Vagina (tissue), 2 donors: ENCODE measurements around the gene EFCAB11.

ENCODE experiments used
- CTCF ChIP-seq, 3 experiments: fragments of 450-650 bp in 2 of 3; fragments of 200-600 bp in 1 of 3; sonication (generic) in 1 of 3; IDR thresholded peaks; one replicate each; pipeline ENCODE4 v1.5.1; 2017 to 2019; ENCODE audit warnings: antibody characterized with exemption in 3 of 3, mild to moderate bottlenecking in 2 of 3, moderate library complexity in 2 of 3
- POLR2A ChIP-seq, 2 donors: fragments of 450-650 bp; IDR thresholded peaks; one replicate each; pipeline ENCODE4 v1.6.1; 2017; ENCODE audit warnings: antibody characterized with exemption in 2 of 2, mild to moderate bottlenecking in 2 of 2, moderate library complexity in 2 of 2
- POLR2AphosphoS5 ChIP-seq, 2 donors: sonication (generic); formaldehyde crosslinking; IDR thresholded peaks; one replicate each; pipeline ENCODE4 v1.9.0; 2017; ENCODE audit warnings: antibody characterized with exemption in 2 of 2, mild to moderate bottlenecking in 2 of 2, low read depth in 1 of 2; ENCODE audit not compliant: insufficient read depth in 1 of 2

DNA sequence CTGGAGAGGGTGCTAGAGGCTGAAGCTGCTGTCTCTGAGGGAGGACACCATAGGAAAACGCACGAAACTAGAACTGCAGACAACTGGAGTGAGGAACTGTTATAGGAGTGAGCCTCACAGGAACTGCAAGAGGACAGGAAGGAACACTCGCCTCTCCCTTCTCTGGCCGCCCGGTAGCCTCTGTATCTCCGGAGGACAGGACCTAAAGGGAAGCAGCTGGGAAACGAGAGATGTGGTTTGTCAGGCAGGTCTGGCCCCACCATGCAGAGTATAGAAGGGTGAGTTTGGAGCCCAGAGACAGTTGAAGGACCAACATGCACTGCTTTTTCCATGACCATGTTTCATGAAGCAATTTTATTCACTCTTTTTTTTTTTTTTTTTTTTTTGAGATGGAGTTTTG, 127.3 kb downstream of the EFCAB11 start:
- TF ChIP-seq CTCF (IDR thresholded peaks at IDR 0.05) (no peak), POLR2A (IDR thresholded peaks at IDR 0.05) (no peak), POLR2AphosphoS5 (IDR thresholded peaks at IDR 0.05; ENCODE audit: insufficient read depth in 1 of 2, low read depth in 1 of 2) (no peak)
